Psoas muscle (tissue), 8 donors: ENCODE results near the gene PTPRQ. TPM values are rescaled to one million over a fixed set of nuclear protein-coding genes. Genes with fewer than 3 reads are reported as not detected.

Experiments used
- ATAC-seq, 4 donors: fragments of 200-7000 bp; cut with Tn5 transposase; one replicate each; pipeline ENCODE4 v1.9.1; 2020; ENCODE audit warnings: moderate library complexity in 3 of 4, mild to moderate bottlenecking in 2 of 4
- DNase-seq, 2 donors: peaks; one replicate each; pipeline ENCODE4 v3.0.0-alpha.2; 2020
- H3K27ac ChIP-seq: fragments of 200-600 bp; one replicate; pipeline ENCODE4 v1.8.0; 2022
- H3K27me3 ChIP-seq, 3 donors: fragments of 200-600 bp in 1 of 3; one replicate each; pipeline versions ENCODE4 v1.6.1 to v1.8.0; 2013 to 2022; ENCODE audit warnings: low read length in 2 of 3, mild to moderate bottlenecking in 2 of 3, moderate library complexity in 1 of 3; ENCODE audit not compliant: insufficient read depth in 3 of 3
- H3K36me3 ChIP-seq, 2 donors: fragments of 200-600 bp in 1 of 2; one replicate each; pipeline versions ENCODE4 v1.6.1 to v1.8.0; 2013 to 2022; ENCODE audit warnings: low read depth in 1 of 2, mild to moderate bottlenecking in 1 of 2, moderate library complexity in 1 of 2; ENCODE audit not compliant: insufficient read depth in 1 of 2
- H3K4me1 ChIP-seq: fragments of 200-600 bp; one replicate; pipeline ENCODE4 v1.8.0; 2022
- H3K4me3 ChIP-seq: fragments of 200-600 bp; one replicate; pipeline ENCODE4 v1.8.0; 2022; ENCODE audit warnings: mild to moderate bottlenecking
- H3K9me3 ChIP-seq: fragments of 200-600 bp; one replicate; pipeline ENCODE4 v1.8.0; 2022
- CTCF ChIP-seq: fragments of 200-600 bp; IDR thresholded peaks from one replicate; pipeline ENCODE4 v1.8.0; 2022; ENCODE audit warnings: antibody characterized with exemption
- WGBS, 3 donors: extraction: QIAGEN DNeasy Blood & Tissue Kit; methylation state at CpG; one replicate each; pipeline versions ENCODE4 v1.1.6 to v1.1.7; 2013; 5-methylcytosine and 5-hydroxymethylcytosine counted together
- intact Hi-C, 2 donors: fragments of 100-400 bp; cut with DNase I; formaldehyde crosslinking; loops; one replicate each; pipeline versions ENCODE4 v1.11.0 to v1.14.2; 2022
- polyA plus RNA-seq, 3 donors: library from polyadenylated mRNA; stranded (reverse); fragments of 200-250 nt; gene quantifications; one replicate each; pipeline ENCODE4 v1.2.3, GENCODE V29; 2013
- total RNA-seq, 4 donors: library from RNA; stranded (reverse); fragmentation: NEBNext Ultra II Directional in 2 of 4; extraction: Animal tissue kit (Norgen Biotek cat#: 25700) in 2 of 4; gene quantifications; one replicate each; pipeline versions ENCODE4 v1.2.1 to v1.2.4, GENCODE V29; 2021 to 2023
- donor health status: healthy with polysubstance abuse.
- donor health status: DM: no; HTN: no; CAD: no; lungs with moderate emphysema.
- donor health status: Bipolar disorder and iron deficiency.
- donor health status: healthy.
- donor health status: DM: yes; HTN: yes; CAD: no.
- donor health status: DM: no; HTN: no; CAD: no.
- donor health status: DM: no; HTN: no; CAD: no.
- donor health status: DM: yes; HTN: yes; CAD: no.

Gene PTPRQ
- total and polyA plus RNA-seq, 7 donors: 0.04 to 1.8 (median 0.91) TPM

DNA sequence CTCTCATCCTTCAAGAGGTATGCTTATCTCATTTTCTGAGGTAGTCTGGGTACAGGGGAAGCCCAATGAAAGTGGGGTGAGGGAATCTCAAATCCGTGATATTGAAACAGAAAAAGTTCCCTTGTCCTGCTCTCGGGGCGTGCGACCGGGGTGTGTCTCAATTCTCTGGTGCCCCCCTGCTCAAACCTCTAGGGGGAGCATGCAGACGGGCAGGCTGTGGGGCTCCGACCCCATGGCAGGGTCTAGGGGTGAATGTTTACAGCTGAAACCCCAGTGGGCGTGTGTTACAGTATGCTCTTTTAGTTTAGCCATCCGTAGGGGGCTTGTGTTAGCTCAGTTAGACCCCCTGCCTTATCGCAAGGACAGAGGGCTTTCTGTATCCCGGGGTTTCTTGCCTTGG lies 68.7 kb downstream of the PTPRQ start:
- ATAC-seq: no peak
- Histone ChIP-seq H3K27ac (no peak overlapping the region), H3K27me3 (no peaks in the 10 kb centered on the region), H3K4me1 (no peaks in the 10 kb centered on the region), H3K4me3 (no peak overlapping the region), H3K9me3 (no peaks in the 10 kb centered on the region), H3K36me3 (no peaks in the 10 kb centered on the region)
- no peak for TF ChIP-seq CTCF
- 73 to 83% (median 78%) methylated on average over 11 of the region's 11 CpGs for WGBS, 3 donors
- intact Hi-C loops: no loop called here
- DNase-seq: no peak

GRCh38 chr12:80513211-80513610 lies 69.2 kb downstream of the PTPRQ start:
- no peak overlapping the region for H3K27ac ChIP-seq
- no peak overlapping the region for H3K4me3 ChIP-seq
- no peaks in the 10 kb centered on the region for H3K27me3 ChIP-seq
- ATAC-seq: no peak
- 75 to 84% (median 82%) methylated on average over 18 of the region's 18 CpGs for WGBS, 3 donors
- no peak for TF ChIP-seq CTCF
- H3K36me3 ChIP-seq: no peaks in the 10 kb centered on the region
- intact Hi-C loops: no loop called here
- H3K4me1 ChIP-seq: no peaks in the 10 kb centered on the region
- no peaks in the 10 kb centered on the region for H3K9me3 ChIP-seq
- DNase-seq: peak in 1 of 2 donors; percentile 49

- TF ChIP-seq CTCF: no peak
- Histone ChIP-seq H3K9me3 (no peaks in the 10 kb centered on the region), H3K27ac (no peak overlapping the region), H3K4me1 (no peaks in the 10 kb centered on the region), H3K36me3 (no peaks in the 10 kb centered on the region), H3K27me3 (no peaks in the 10 kb centered on the region), H3K4me3 (no peak overlapping the region)
- intact Hi-C loops: no loop called here
- ATAC-seq: no peak
- 96% methylated on average over 2 of the region's 2 CpGs for WGBS, 3 donors
- DNase-seq: no peak
Measured at GRCh38 chr12:80517655-80518054, 73.6 kb downstream of the PTPRQ start.

DNA sequence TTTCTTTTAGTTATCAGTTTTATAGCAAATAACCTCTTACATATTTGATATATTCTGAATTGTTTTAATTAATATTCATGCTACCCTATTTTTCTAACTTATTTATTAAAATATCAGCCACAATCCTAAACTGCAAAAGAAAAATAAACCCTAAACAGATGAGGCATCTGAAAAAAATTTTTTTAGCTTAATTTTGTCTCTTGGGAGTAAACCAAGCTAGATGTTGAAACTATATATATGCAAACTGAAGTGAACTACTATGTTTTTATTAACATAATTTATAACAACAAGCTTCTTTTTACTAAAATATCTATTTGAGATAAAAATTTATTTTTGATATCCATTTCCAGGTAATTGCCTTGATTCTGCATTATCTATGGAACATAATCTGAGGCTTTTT lies 87.6 kb downstream of the PTPRQ start:
- no peak overlapping the region for H3K27ac ChIP-seq
- H3K4me3 ChIP-seq: no peak overlapping the region
- no peaks in the 10 kb centered on the region for H3K27me3 ChIP-seq
- no peak for TF ChIP-seq CTCF
- intact Hi-C loops: loop anchor here in 1 of 2 donors (10.0 kb wide), 1 partner anchor 63 kb away; no protein-coding TSS in a partner anchor
- H3K9me3 ChIP-seq: no peaks in the 10 kb centered on the region
- no peaks in the 10 kb centered on the region for H3K36me3 ChIP-seq
- ATAC-seq (no peak), DNase-seq (no peak)
- H3K4me1 ChIP-seq: no peaks in the 10 kb centered on the region

- ATAC-seq (no peak), DNase-seq (no peak)
- intact Hi-C loops: loop anchor here in 1 of 2 donors (10.0 kb wide), 1 partner anchor 56 kb away; no protein-coding TSS in a partner anchor
- no peak for TF ChIP-seq CTCF
- H3K27ac ChIP-seq: no peak overlapping the region
- H3K27me3 ChIP-seq: no peaks in the 10 kb centered on the region
- H3K9me3 ChIP-seq: no peaks in the 10 kb centered on the region
- 42 to 50% (median 49%) methylated on average over 2 of the region's 2 CpGs for WGBS, 3 donors
- no peaks in the 10 kb centered on the region for H3K4me1 ChIP-seq
- no peak overlapping the region for H3K4me3 ChIP-seq
- H3K36me3 ChIP-seq: no peaks in the 10 kb centered on the region
Measured at GRCh38 chr12:80539029-80539428, 95.0 kb downstream of the PTPRQ start.
